GM18502 (cell line): ENCODE measurements around the gene ENDOD1.

Experiments used
- ATAC-seq: cut with Tn5 transposase; IDR thresholded peaks from one replicate; pipeline ENCODE4 v1.9.1; 2021; ENCODE audit warnings: mild to moderate bottlenecking; ENCODE audit not compliant: unreplicated experiment, poor library complexity

ENDOD1 gene

GRCh38 chr11:95137299-95137698 is 47.7 kb downstream of the ENDOD1 start:
- ATAC-seq = no peak

- peak; percentile 91 for ATAC-seq
Measured at GRCh38 chr11:95138448-95138847, 48.8 kb downstream of the ENDOD1 start.

GRCh38 chr11:95140397-95141033 is 50.9 kb downstream of the ENDOD1 start:
- ATAC-seq = no peak

GRCh38 chr11:95142431-95142830 is 52.8 kb downstream of the ENDOD1 start:
- no peak for ATAC-seq

GRCh38 chr11:95143106-95143681 is 53.5 kb downstream of the ENDOD1 start:
- ATAC-seq = no peak

- no peak for ATAC-seq
Measured at GRCh38 chr11:95144313-95145235, 54.9 kb downstream of the ENDOD1 start.

- ATAC-seq = no peak
Measured at GRCh38 chr11:95145430-95146060, 55.9 kb downstream of the ENDOD1 start.

GRCh38 chr11:95147364-95147905 is 57.8 kb downstream of the ENDOD1 start:
- no peak for ATAC-seq

- no peak for ATAC-seq
Measured at GRCh38 chr11:95148406-95148805, 58.8 kb downstream of the ENDOD1 start.

GRCh38 chr11:95148938-95149337 is 59.3 kb downstream of the ENDOD1 start:
- no peak for ATAC-seq

- ATAC-seq = no peak
Measured at GRCh38 chr11:95149651-95150364, 60.2 kb downstream of the ENDOD1 start.

- peak; percentile 88 for ATAC-seq
Measured at GRCh38 chr11:95150956-95151684, 61.5 kb downstream of the ENDOD1 start.

GRCh38 chr11:95152876-95153856 is 63.5 kb downstream of the ENDOD1 start:
- ATAC-seq = peak; percentile 22

- no peak for ATAC-seq
Measured at GRCh38 chr11:95153857-95154246, 64.2 kb downstream of the ENDOD1 start.

- ATAC-seq = no peak
Measured at GRCh38 chr11:95154514-95154913, 64.9 kb downstream of the ENDOD1 start.

- ATAC-seq = no peak
Measured at GRCh38 chr11:95155385-95155784, 65.7 kb downstream of the ENDOD1 start.

GRCh38 chr11:95156133-95156721 is 66.6 kb downstream of the ENDOD1 start:
- ATAC-seq = no peak
